HPDE6-E6E7 (cell line): ENCODE results near the gene LRCH1.

Source experiments
- DNase-seq: peaks from one replicate; pipeline ENCODE4 v3.0.0; 2011; ENCODE audit warnings: missing footprints; ENCODE audit errors: extremely low spot score

The LRCH1 gene

DNA sequence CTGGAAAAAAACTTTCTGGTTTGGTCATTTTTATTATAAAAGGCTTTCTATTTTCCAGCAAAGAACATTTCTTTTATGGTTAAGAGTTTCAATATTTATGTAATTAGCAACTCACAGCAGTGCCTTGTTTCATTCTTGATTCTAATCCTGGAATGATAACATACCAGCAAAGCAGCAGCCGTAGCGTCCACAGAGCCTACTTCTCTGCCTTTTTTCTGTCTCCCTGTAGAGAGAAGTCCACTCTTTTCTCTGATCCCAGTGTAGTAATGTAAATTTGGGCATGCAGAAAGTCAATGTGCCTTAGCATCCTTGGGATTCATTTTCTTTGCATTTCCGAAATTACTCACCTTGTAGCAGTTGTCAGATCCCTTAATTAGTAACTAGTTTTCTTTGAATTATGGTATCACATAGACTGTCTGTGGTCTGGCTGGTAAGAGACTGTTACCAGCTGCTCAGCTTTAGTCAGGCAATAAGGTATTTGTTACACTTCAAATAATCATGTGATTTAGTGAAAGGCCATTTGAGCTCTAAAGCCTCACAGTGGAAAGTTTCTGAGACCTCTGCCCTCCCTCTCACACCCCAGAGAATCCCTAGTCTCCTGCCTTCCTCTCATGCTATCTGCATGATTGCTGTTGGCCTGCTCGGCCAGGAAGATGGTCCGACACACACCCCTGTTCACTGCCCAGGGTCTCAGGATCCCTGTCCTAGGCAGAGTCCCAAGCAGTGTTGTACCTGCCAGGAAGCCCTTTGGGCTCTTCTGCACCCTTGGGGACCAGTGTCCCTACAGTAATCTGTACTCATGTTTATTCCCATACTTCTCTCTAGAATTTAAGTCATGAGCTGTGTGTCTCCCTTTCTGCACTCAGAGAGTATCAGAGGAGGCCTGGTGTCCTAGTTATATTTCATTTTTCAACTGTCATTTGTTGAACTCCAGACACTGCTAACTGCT is 86.3 kb downstream of the LRCH1 start:
- no peak for DNase-seq

DNA sequence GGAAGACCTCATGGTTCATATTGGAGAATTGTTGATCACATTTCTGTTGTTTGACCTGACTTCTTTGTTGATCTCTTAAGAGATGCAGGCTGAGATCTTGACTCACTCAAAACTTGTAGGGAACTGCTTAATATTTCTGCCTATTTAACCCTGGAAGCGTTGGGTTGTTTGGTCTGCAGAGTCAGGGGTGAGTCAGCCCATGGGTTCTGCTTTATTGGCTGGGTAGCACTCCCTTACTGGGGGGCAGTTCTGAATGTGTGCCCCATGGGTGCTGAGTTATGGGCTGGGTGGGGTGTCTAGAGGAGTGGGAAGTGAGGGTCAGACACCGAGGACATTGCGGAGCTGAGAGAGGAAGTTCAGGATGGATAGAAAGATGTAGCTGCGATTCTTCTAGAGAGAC is 87.9 kb downstream of the LRCH1 start:
- DNase-seq: no peak

DNA sequence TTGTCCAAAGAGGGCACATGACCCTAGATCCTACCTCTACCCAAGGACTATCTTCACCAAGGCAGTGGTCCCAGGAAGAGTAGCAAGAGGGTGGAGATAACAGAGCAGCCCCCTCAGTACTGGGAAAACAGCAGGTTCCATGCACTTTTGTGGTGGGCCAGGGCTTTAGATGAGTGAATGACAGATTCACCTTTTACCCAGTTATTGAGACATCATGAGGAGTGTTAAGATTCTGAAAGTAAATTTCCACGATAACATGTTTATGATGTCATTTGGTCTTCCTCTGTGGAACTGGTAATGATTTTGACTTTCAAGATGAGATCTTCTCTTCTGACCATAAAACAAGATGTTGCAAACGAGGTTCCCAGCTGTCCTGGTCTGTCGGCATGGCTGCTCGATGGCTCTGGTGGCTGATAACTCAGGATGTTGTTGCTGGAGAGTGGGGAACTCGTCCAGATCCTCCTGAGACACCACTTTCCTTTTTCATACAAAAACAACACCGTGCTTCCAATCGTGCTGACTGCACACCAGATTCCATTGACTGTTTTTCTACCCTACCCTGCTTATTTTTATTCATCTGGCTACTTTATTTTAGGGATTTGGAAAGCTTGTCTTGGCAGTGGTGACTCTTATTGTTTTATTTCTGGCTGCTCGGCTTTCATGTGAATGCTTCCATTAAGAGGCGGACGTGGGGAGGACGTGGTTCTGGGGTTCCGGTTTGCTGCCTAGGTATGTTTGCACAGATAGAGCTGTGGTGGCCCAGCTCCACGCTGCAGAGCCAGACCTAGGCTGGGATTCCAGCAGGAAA is 88.5 kb downstream of the LRCH1 start:
- DNase-seq: no peak

DNA sequence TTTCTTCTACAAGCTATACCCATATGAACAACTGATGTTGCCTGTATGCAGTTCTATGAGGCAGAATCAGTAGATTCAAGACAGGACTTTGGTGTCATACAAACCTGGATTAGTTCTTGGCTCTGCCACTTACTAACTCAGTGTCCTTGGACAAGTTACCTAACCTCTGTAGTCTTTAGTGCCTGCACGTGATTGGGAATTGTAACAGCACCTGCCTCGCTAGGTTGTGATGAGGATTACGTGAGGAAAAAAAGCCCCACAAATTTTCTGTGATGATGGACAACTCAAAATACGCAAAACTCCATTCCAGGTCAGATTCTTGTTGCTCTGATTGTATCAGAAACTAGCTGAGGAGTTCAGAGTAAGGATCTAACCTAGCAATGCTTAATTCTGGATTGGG is 89.3 kb downstream of the LRCH1 start:
- DNase-seq: no peak

DNA sequence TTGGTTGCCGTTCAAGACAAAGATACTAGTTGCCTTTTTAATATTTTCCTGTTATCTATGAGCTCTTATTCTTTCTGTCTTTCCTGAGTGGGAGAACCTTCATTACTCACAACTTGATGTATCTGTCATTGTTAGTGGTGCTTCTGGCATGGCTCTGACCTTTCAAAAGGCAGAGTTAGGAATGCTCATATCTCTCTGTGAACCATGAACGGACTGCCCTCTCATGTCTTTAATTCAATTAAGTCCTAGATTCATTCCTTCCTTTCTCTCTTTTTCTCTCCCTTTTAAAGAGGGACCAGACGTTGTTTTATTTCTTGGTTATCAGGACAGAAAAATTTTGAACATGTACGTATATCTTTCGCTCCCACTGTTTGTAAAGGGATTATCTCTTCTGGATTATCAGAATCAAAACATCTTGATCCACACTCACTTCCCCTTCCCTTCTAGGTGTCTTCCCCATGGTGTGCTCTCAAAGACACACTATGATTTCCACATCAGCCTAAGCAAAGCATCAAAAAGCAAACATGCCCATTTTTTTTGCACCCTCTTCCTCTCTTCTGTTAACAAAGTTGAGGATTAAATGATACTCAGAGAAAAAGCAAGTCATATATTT is 90.3 kb downstream of the LRCH1 start:
- DNase-seq: no peak

DNA sequence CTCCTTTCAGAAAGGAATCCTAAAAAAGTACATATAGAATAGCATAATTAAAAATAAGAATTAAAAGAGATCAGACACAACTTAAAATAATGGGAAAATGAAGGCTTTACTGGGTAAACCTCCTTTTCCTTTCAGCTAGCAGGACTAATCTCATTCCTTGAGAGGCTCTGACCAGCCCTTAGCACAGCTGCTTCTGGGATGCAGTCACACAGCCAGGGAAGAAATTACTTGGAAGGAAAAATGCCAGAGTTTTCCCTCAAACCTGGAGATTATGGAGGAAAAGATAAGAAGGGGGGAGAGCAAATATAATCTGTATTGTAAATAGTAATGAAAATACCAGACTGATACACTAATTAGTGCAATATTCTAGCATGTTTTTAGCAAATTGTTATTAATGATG is 91.8 kb downstream of the LRCH1 start:
- DNase-seq: no peak

DNA sequence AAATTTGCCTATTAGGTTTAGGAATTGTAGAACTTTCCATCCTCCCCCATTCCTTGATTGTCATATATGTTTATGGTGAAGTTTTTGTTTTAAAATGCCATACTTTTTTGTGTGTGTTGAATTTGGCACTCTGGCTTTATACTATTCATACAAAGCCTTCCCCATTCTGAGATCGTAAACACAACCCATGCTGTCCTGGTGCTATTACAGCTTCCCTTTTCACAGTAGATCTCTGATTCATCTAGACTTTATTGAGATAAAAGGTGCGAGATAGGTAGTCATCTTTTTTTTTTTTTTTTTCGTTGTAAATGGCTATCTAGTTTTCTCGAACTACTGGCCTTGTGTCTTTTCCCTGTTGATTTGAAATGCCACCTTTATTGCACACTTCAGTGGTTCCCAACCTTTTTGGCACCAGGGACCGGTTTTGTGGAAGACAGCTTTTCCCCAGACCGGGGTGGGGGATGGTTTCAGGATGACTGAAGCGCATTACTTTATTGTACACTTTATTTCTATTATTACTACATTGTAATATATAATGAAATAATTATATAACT is 94.6 kb downstream of the LRCH1 start:
- no peak for DNase-seq

DNA sequence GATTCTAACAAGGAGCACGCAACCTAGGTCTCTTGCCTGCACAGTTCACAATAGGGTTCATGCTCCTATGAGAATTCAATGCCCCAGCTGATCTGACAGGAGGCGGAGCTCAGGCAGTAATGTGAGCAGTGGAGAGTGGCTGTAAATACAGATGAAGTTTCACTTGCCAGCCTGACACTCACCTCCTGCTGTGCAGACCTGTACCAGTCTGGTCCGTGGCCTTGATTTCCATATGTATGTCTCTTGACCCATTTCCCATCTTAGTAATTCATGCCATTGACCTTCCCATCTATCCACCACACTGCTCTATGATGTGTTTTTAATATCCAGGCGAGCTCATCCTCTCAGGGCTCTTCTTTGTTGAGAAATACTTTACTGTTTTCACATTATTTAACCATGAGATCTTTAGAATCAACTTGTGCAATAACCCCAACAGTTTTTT is 95.2 kb downstream of the LRCH1 start:
- no peak for DNase-seq

DNA sequence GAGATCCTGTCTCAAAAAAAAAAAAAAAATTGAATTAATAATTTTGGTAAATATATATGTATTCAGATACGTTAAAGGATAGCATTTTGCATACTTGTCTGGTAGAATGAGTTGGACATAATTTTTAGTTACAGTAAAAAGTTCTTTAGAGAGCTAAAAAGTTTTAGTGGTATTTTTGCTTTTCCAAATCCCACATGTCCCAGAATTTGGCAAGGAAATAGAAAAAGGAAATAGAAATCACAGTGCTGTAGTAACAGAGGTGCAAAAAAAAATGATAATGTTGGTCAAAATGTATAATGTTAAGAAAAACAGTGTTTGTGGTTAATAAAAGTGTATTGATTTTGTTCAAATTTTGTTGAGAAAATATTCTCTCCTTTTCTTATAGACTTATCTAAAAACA is 96.8 kb downstream of the LRCH1 start:
- no peak for DNase-seq

DNA sequence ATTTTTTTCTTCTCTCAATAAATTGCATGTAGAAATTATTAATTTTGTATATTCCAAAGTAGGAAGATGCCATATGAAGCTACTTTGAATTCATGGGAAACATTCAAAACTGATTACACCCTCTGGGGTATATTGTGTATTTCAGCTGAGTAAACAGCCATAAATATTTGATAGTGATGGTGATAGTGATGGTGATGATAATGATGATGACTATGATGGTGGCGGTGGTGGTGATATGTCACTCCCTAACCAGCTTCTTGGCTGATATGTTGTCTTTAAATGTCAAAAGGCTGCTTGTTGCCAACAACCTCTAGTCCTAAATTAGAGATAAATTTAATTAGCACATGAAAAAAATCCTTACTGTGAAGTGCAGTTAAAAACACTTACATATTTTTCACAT is 102.0 kb downstream of the LRCH1 start:
- DNase-seq: no peak

DNA sequence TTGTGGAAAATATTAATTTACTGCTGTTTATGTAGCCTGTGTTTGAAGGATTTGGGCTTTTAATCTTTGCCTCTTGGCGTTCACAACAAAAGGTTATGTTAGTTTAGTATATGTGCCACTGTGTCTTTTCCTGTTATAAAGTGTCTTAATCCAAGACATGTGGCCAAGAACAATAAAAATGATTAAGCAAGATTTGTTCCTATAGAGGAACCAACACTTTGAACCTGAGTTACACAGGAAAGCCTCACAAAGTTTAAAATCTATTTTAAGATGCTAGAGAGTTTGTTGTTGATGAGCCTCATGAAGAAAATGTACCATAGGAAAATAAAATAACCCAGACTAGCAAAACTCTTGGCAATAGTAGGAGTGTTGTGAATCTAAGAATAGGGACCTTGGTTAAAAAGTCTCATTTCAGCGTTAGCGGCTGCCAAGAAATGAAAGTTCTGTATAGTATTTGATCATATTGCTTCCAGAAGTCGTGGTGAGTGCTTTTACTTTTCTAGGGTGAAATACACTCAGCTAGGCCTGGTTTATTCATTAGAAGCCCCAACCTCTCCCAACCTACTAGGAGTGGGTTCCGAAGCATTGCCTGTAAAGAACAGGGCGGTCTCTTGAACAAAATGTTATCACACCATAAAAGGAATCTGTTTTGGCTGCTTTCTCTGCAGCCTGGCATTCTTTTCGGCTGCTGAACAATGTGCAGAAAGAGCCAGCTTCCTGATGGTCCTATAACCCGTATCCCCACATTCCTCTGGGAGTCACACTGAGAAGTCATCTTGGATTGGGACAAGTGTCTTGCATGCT is 102.6 kb downstream of the LRCH1 start:
- DNase-seq: no peak

DNA sequence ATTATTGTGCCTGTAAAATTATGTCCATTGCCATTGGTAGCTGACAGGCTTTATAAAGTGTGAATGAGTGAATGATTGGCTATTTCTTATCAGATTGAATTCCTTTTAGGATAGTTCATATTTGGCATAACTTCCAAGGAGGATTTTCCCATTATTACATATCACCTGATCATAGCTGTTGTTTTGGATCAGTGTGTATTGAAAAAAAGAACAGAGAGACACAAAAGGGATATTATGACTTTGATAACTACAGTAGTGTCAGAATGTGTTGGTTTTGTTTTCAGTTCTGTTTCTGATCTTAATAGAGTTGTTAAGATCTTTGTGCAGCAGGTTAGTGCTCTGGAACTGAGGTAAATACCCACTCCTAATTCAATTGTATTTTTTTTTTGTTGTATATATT is 103.8 kb downstream of the LRCH1 start:
- no peak for DNase-seq

DNA sequence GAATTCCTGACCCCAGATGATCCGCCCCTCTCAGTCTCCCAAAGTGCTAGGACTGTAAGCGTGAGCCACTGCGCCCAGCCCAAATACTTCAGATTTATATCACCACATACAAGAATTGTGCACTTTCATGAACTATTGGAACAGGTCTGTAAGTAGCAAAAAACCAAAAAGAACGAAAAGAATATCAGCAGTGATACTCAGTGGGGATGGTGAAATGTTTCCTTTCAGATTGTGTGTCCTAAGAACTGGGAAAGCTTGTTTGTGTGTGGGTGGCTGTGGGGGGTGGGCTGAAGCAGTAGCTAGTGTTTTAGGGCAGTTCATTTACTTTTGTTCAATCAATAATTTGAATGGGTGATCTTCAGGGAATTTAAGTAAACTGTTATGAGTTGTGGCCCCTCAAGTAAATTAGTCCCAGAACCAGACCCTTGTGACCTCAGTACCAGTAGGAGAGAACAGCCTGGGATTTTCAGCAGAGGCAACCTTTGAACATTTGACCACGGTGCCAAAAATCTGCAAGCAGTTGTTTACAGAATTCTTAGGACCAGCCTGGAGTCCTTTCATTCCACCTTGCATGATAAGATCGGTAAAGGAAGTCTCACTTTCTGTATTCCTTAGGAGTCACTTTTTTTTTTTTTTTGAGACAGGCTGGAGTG is 106.6 kb downstream of the LRCH1 start:
- DNase-seq: no peak

DNA sequence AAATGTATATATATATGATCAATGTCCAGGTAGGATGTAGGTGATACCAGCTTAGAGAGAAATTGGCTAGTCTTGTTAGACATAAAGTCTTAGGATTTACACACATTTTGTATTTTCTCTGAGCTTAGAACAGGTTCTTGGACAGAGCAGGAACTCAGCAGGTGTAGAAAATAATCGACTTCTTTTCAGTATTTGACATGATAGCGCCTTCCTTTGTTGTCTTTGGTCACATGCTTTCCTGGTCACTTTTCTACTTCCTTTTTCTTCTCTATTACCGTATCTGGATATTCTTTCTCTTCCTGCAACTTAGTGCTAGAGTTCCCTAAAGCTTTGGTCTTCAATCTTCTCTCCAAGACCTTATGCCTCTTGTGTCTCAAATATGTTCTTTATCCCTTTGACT is 107.4 kb downstream of the LRCH1 start:
- DNase-seq: no peak

DNA sequence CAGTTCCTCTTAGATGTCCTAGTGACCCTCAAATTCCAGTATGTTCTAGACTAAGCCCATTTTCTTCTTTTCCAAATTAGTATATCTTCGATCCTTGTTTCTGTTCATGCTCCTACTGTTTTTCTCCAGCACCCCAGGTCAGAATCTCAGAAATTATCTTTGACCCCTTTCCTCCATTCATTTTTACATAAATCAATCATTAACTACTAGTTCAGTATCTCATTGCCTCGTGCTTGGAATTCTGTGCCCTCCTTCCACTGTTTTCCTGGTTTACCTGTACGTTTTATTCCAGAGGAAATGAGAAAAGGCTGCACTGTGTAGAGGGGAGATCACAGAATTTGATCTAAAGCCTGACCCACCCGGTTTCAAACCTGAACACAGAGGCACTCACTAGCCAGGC is 107.9 kb downstream of the LRCH1 start:
- DNase-seq: no peak

DNA sequence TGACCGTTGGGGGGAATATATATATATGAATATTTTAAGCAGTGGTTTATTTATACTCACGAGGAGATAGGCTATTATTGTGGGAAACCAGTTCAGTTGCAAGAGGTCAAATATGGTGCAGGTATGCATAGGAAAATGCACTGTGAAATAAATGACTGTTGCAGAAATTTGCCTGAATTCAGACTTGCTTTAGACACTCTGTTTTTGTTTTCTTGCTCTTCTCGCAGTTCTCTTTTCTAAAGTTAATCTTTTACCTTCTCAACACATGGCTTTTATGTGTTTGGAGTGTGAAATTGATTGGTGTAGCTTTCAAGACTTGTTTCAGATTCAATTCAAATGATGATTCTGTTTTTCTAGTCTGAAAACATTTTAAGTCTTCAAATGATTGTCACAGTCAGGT is 109.7 kb downstream of the LRCH1 start:
- DNase-seq: no peak

DNA sequence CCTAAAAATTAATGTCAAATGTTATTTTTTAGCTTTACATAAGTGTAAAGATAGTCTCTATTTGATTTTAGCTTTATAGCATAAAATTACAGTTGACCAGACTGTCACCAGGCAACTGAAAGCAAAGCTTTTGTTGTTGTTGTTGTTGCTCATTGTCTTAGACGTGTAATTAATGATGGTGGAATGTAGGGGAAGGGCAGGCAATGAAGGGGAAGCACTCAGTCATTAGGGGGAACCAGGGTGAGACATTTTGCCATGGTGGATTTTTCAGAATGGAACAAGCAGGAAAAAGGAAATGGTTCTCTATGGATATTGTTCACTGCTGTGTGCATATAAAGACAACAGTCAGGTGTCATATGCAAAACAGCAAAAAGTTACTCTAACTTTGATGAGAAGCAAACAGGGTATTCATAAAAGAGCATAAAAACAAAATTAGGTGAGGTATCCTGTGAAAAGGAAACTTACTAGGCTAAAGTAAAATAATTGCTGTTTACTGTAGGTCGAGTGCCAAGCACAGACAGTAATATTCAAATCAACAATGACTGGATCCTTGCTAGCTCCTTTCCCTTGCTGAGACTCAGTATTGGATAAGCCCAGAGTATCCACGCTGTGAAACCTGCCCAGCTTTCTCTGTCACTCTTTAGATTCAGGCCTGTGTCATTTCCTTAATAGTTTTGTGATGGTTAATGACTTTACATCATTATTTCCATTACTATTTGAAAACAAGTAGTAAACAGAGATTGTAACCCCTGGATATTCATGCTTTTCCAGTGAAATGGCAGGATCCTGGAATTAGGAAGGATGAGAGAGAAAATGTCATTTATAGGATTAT is 110.5 kb downstream of the LRCH1 start:
- DNase-seq: no peak

DNA sequence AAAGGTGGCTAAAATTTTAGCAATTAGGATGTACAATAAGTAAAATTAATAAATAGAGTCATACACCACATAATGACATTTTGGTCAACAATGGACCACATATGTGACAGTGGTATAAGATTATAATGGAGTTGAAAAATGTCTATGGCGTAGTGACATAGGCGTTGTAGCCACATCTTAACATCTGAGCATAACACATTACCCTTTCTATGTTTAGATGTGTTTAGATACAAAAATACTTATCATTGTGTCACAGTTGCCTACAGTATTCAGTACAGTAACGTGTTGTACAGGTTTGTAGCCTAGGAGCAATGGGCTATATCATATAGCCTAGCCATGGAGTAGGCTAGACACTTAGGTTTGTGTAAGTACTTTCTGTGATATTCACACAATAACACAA is 111.2 kb downstream of the LRCH1 start:
- no peak for DNase-seq

DNA sequence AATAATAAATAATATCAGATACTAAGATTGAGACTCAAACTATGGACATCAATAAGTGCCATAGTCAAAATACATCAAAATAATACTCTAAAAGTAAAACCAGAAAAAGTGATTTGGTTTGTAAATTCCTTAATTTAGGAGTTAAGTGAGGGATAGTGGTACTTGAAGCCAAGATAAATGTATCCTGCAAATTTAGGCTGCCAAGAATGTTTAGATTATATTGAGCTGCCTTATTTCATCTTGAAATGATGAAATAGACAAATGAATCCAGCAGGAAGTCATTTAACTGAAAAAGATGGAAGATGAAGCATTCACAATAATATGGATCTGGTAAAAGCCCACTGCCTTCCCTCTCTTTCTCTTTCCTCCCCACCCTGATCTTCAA is 112.3 kb downstream of the LRCH1 start:
- no peak for DNase-seq
